Measurements from ENCODE around the gene PRDM16. TPM values are rescaled to one million over a fixed set of nuclear protein-coding genes. Genes with fewer than 3 reads are reported as not detected.

The PRDM16 gene
- polyA plus RNA-seq, 10 donors, result 0.47 to 1.5 (median 0.92) TPM

DNA sequence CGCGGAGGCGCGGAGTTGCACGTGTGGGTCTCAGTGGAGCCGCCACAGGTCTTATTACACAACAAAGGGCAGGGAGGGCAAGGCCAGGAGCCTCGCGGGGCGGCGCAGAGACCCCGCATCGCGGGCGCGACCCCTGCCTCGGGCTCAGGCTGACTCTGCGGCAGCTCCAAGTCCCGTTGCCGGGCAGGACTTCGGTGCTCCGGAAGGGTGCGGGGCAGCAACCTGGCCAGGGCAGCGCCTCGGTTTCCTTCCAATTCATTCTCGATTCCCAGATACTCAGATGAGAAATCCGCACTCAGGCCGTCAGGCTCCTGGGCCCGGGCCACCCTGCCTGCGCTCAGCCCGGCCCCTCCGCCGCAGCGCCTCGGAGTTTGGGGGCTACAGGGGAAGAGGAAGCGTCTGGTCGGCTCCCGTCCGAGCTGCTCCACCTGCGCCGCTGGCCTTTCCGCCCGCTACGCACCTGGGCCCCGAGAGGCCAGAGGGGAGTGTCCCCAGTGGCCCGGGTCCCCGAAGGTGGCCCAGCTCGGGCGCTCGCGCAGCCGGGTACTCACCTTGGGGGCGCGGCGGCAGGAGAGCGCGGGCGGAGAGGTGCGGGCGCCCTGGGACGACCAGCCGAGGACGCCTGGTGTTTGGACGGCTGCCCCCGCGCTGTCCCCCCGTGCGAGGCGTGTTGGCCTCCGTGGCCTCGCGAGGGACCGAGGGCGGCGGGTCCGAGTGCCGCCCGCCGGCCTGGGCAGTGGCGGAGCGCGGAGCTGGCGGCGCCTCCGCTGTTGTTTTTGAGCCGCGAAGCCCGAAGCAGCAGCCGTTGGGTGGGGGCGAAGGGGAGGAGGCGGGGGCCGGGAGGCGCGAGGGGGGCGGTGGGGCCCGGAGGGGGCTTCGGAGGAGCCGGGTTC lies 1.1 kb upstream of the PRDM16 start:
- DNase-seq, result no peak

DNA sequence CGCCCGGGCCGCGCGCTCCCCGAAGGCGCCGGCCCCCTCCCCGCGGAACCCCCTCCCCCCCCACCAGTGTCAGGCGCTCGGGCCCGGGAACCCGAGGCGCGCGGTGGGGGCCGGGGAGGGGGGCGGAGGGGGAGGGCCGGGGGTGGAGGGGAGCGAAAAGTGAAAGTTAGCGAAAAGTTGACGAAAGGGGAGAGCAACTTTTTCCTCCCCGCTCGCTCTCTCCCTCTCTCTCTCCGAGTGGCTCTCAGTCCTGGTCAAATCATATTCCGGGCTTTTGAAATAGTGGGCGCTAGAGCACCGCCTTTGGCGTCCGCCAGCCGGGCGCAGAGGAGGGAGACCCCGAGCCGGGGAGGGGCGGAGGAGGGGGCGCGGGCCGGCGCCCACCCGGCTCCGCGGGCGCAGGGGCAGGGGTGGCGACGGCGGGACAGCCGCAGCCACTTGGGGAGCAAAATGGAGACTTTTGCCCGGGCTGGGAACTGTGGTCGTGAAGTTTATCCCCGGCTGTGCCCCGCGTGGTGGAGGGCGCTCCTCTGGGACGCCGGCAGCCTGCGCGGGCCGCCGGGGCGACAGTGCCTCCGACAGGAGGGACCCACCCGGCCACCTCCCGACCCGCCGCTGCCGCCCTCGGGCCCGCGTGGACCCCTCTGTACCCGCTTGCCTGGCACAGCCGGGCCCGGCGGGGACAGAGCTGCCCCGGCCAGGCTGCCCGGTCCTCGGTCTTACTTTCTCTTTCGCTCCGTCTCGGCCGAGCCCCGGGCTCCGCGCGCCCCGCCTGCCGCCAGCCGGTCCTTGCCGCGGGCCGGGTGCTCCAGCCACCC lies 697 bp downstream of the PRDM16 start:
- DNase-seq, result peak; percentile 54 to 76 (median 61)

- no peak for DNase-seq
These were observed 1.3 kb downstream of the PRDM16 start for GRCh38 chr1:3070309-3070643.

- no peak for DNase-seq
These were observed 1.9 kb downstream of the PRDM16 start for GRCh38 chr1:3070644-3071564.

GRCh38 chr1:3071565-3072390 lies 2.8 kb downstream of the PRDM16 start:
- DNase-seq, result no peak

DNA sequence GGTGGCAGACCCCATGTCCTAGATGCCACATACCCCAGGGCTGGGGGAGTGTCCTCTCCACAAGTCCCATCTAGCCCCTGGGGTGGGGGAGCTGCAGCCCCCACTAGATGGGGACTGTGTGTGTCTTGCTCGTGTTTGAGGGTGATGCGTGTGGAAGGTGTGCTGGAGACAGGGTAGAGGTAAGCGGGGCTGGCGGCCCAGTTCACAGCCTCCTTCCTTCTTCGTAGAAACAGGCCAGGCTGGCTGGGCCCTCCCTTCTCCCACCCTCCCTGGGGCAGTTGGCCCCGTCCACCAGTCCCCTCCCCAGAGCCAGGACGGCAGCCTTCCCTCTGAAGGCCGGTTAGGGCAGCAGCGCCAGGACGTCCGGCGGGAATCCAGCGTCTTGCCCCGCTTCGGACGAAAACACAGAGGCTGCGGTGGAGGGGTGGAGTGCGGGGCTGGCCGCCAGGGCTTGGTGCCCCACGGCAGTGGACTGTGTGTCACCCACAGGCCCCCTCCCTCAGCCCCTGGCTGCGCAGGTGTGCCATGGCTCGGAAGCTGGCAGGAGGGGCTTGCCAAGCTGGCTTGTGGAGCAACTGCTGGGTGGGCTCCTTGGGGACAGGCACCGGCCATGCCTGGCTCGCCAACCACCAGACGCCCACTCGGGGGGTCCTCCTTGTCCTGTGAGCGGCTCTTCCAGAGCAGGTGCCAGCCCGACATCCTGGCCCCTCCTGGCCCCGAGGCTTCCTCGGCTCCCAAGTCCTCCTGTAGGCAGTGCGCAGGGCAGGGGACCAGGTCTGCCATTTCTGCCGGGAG lies 3.6 kb downstream of the PRDM16 start:
- no peak for DNase-seq

GRCh38 chr1:3073186-3073488 lies 4.1 kb downstream of the PRDM16 start:
- DNase-seq, result no peak

- DNase-seq, result no peak
These were observed 4.7 kb downstream of the PRDM16 start for GRCh38 chr1:3073489-3074296.

GRCh38 chr1:3074297-3074741 lies 5.3 kb downstream of the PRDM16 start:
- DNase-seq, result no peak

GRCh38 chr1:3074800-3075199 lies 5.8 kb downstream of the PRDM16 start:
- no peak for DNase-seq

DNA sequence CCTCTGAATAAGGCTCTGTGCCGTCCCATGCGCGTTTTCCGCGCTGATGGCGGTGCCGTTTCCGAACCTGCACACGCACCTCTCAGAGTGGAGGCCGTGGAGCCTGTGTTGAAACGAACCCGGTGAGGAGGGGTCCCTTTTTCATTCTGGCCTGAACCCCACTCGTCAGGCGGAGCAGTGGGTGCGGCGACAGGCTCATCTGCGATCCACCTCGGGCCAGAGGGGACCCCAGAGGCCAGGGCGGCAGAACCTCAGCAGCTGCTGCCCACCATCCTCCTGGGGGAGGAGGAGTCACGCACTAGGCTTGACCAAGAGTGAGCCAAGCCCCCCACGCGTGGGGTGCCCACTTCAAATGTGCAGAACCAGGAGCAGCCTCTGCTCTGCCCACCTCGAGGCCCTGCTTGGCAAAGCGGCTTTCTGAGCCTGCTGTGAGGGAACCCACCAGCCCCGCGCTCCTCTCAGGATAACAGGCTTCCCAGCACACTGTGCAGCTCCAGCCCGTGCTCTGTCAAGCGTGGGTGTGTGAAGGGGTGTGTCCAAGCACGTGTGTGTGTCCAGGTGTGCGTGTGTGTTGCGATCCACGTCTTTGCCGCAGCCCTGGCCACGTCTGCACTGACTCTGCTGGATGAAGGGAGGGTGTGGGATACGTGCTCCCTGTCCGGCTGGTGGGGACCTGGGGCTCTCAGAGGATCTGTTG lies 6.8 kb downstream of the PRDM16 start:
- no peak for DNase-seq

- no peak for DNase-seq
These were observed 7.3 kb downstream of the PRDM16 start for GRCh38 chr1:3076363-3076740.

DNA sequence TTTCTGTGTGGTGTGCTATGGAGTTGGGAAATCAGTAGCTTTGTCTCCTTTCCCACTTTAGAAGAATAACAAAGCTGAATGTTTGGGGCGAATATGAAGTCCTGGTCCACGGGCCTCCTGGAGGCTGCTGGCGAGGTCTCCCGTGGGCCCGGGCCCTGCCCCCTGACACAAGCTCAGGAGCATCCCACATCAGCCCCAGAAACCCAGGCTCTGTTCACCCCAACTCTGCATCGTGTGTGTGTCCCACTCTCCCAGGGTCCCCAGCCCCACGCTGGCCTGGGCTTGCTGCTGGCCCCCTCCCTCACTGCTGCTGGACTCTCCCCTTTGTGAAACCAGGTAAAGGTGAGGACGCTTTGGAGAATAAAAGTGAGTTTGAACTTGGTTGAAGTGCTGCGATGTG lies 8.1 kb downstream of the PRDM16 start:
- no peak for DNase-seq

GRCh38 chr1:3077561-3077960 lies 8.6 kb downstream of the PRDM16 start:
- DNase-seq, result no peak

DNA sequence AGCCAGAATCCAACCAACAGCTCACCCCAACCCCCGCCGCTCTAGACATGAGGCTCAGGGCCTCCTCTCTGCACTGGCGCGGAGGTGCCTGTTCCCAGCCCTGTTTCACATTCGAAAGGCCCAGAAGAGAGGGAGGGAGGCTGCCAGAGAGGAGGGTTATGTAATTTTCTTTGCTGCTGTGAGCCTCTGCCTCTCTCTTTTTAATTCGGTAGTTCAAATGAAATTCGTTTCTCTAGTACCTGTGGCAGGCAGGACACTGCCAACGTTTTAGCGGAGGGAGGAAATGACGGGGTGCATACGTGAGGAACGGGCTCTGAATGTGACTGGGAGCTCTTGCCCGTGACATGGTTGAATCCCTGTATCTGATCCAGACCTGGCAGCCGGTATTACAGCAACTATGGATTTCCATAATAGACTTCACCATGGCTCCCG lies 9.4 kb downstream of the PRDM16 start:
- DNase-seq, result no peak

- DNase-seq, result no peak
These were observed 9.9 kb downstream of the PRDM16 start for GRCh38 chr1:3078871-3079270.

DNA sequence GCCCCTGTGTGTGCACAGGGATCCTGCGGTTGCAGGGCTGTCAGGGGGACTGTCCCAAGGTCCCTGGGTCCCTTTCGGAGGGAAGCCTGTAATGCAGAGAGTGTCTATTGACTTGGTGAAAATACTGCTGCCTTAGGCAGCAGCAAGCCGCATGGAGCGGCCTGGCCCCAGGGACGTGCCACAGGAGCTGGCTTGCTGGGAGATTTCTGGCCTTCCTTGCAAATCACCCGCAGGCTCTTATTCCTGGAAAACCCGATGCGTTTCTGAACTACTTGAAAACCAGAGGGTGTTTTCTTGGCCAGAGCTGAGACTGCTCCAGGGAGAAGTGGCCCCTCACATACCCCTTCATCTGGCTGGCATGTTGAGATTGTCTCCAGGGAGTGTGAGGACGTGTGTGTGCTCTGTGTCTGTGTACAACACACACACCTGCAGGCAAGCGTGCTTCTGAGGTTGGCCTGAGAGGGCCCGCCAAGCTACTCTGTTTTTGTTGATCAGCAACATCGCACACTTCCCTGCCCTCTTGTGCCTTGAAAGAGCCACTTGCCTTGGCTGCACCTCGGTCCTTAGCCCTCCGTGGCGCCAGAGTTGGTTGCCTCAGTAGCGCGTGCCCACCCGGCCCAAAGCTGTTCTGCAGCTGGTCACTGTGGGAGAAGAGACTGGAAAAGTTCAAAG lies 10.5 kb downstream of the PRDM16 start:
- DNase-seq, result no peak
